Measurements from ENCODE around the gene MAN2A1.

Gene MAN2A1

GRCh38 chr5:109689740-109690241 lies at the start of gene MAN2A1:
Gene MAN2A1, plus strand, starts transcription at chr5:109689927. Its CDS starts 491 bp downstream, at chr5:109690418.
- FAIRE-seq (no peak), DNase-seq (ENCODE audit: low spot score) (peak; percentile 80)

GRCh38 chr5:109640976-109641375 lies 48.8 kb upstream of the MAN2A1 start:
- DNase-seq (ENCODE audit: low spot score) (no peak), FAIRE-seq (no peak)

- no peak for DNase-seq (ENCODE audit: low spot score)
- no peak for FAIRE-seq
These were observed 45.9 kb upstream of the MAN2A1 start for GRCh38 chr5:109643791-109644350.

GRCh38 chr5:109644829-109645228 lies 44.9 kb upstream of the MAN2A1 start:
- no peak for FAIRE-seq
- no peak for DNase-seq (ENCODE audit: low spot score)

- no peak for FAIRE-seq
These were observed 44.0 kb upstream of the MAN2A1 start for GRCh38 chr5:109645707-109646192.

GRCh38 chr5:109649318-109649717 lies 40.4 kb upstream of the MAN2A1 start:
- no peak for FAIRE-seq
- no peak for DNase-seq (ENCODE audit: low spot score)

More at GRCh38 chr5:109645707-109646192, 44.0 kb upstream of the MAN2A1 start:
- DNase-seq (ENCODE audit: low spot score): no peak

GRCh38 chr5:109650493-109650892 lies 39.2 kb upstream of the MAN2A1 start:
- no peak for FAIRE-seq
- DNase-seq (ENCODE audit: low spot score): no peak

- DNase-seq (ENCODE audit: low spot score): no peak
- FAIRE-seq: no peak
These were observed 37.6 kb upstream of the MAN2A1 start for GRCh38 chr5:109652096-109652495.

- DNase-seq (ENCODE audit: low spot score): no peak
- FAIRE-seq: no peak
These were observed 36.7 kb upstream of the MAN2A1 start for GRCh38 chr5:109653042-109653441.

- FAIRE-seq: no peak
- DNase-seq (ENCODE audit: low spot score): no peak
These were observed 36.0 kb upstream of the MAN2A1 start for GRCh38 chr5:109653561-109654239.

GRCh38 chr5:109654455-109654854 lies 35.3 kb upstream of the MAN2A1 start:
- FAIRE-seq: no peak
- DNase-seq (ENCODE audit: low spot score): no peak

GRCh38 chr5:109655841-109656240 lies 33.9 kb upstream of the MAN2A1 start:
- FAIRE-seq: no peak

GRCh38 chr5:109656829-109657228 lies 32.9 kb upstream of the MAN2A1 start:
- peak; percentile 71 for DNase-seq (ENCODE audit: low spot score)
- peak; percentile 53 for FAIRE-seq

More at GRCh38 chr5:109655841-109656240, 33.9 kb upstream of the MAN2A1 start:
- no peak for DNase-seq (ENCODE audit: low spot score)

- FAIRE-seq: no peak
- DNase-seq (ENCODE audit: low spot score): no peak
These were observed 29.8 kb upstream of the MAN2A1 start for GRCh38 chr5:109659901-109660300.

GRCh38 chr5:109660301-109660700 lies 29.4 kb upstream of the MAN2A1 start:
- DNase-seq (ENCODE audit: low spot score): no peak
- FAIRE-seq: no peak

- no peak for FAIRE-seq
- no peak for DNase-seq (ENCODE audit: low spot score)
These were observed 21.5 kb upstream of the MAN2A1 start for GRCh38 chr5:109668237-109668636.

GRCh38 chr5:109668668-109669422 lies 20.9 kb upstream of the MAN2A1 start:
- no peak for FAIRE-seq

GRCh38 chr5:109669991-109670706 lies 19.6 kb upstream of the MAN2A1 start:
- DNase-seq (ENCODE audit: low spot score): no peak
- FAIRE-seq: no peak

More at GRCh38 chr5:109668668-109669422, 20.9 kb upstream of the MAN2A1 start:
- DNase-seq (ENCODE audit: low spot score): no peak

GRCh38 chr5:109671136-109671535 lies 18.6 kb upstream of the MAN2A1 start:
- no peak for DNase-seq (ENCODE audit: low spot score)
- no peak for FAIRE-seq

GRCh38 chr5:109674596-109674995 lies 15.1 kb upstream of the MAN2A1 start:
- no peak for DNase-seq (ENCODE audit: low spot score)
- FAIRE-seq: no peak

- no peak for FAIRE-seq
These were observed 12.8 kb upstream of the MAN2A1 start for GRCh38 chr5:109676920-109677319.

More at GRCh38 chr5:109676920-109677319, 12.8 kb upstream of the MAN2A1 start:
- no peak for DNase-seq (ENCODE audit: low spot score)

Data from urothelium cell line (cell line).